HG03378 (cell line): ENCODE measurements around the gene CSKMT.
"Not testable (repeated sequence)": the region's sequence is repeated elsewhere in the genome, so short reads cannot be mapped to it uniquely, and the experiment has no call there.

Source experiments
- ATAC-seq: cut with Tn5 transposase; IDR thresholded peaks from one replicate; pipeline ENCODE4 v1.9.1; 2021; ENCODE audit warnings: mild to moderate bottlenecking, moderate library complexity; ENCODE audit not compliant: unreplicated experiment

CSKMT gene

GRCh38 chr11:62682518-62682917, 17.4 kb downstream of the CSKMT start:
- ATAC-seq: no peak

DNA sequence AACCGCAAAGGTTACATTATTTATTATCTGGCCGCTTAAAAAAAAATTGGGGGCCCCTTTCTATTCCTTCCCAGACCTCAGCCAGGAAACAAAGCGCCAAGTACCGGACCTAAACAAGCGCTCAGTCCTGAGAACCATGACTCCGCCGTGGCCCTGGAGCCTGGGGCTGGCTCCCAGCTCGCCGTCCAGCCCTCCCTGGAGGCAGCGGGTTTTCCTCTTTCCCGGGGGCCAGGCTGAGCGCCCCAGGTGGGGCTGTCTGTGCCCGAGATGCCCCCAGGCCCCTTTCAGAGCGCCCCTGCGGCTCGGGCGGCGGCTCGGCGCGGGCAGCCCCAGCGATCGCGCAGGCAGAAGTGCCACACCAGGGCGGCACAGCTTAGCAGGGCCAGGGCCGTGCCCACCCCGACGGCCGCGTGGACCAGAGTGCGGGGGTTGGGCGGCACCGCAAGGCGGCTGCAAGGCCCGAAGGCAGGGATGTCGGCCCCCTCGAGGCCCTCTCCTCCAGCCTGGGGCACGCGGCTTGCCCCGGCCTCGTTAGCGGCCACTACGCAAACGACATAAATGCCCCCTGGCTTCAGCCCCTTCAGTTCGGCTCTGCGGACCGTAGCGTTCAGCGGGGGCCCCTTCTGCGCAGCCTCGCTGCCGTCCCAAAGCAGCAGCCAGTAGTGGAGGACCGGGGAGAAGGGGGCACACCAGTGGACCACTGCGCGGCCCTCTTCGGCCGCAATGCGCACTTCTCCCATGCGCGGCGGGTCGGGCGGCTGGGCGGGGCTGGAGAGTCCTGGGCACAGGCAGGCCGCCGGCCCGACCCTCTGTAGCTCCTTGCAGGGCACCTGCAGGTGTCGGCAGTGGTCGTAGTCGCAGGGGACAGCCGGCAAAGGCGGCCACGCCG, 22.6 kb downstream of the CSKMT start:
- ATAC-seq: no peak

GRCh38 chr11:62688491-62688890, 23.4 kb downstream of the CSKMT start:
- ATAC-seq: no peak

DNA sequence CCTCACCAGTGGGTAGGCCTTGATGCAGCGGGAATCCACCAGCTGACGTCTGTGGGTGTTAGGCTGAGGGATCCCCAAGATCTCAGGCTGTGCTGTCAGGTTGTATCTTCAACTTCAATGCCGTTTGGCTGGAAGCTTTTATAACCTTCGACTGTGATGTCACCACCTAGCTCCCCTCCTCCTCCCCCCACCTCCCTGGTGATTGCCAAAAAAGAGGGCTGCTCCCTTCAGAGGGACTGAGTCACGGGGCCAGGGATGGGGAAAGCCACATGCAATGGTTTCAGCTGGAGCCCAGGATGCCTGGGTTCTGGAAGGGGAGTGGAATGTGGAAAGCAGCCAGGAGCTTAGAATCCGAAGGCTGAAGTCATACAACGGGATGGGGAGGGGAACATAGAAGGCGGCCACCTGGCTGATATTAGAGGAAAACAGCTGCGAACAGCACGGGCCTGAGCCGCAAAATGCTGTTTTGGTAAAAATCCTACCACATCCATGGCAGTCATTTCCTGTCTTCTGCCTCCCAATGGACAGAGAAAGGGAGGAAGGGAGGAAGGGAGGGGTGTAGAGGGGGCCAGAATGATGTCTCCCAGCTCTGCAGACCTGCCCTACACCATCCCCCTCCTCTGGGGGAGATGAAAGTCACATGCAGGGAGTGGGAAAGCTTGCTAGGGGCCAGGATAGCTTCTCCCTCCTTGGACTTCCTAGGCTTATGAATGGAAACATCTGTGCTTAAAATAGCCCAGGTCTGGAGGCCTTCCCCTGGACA, 24.5 kb downstream of the CSKMT start, which contains the start of gene LRRN4CL:
Gene LRRN4CL (minus strand): TSS at position 110 of the 763 bp plus-strand sequence. CDS start 1,022 bp downstream, outside the sequence.
- ATAC-seq: no peak

- ATAC-seq: not testable (repeated sequence)
These were observed 28.5 kb downstream of the CSKMT start for GRCh38 chr11:62693624-62694023.

- ATAC-seq: no peak
These were observed 29.5 kb downstream of the CSKMT start for GRCh38 chr11:62694455-62695167.

- no peak for ATAC-seq
These were observed 37.1 kb downstream of the CSKMT start for GRCh38 chr11:62702246-62702645.

DNA sequence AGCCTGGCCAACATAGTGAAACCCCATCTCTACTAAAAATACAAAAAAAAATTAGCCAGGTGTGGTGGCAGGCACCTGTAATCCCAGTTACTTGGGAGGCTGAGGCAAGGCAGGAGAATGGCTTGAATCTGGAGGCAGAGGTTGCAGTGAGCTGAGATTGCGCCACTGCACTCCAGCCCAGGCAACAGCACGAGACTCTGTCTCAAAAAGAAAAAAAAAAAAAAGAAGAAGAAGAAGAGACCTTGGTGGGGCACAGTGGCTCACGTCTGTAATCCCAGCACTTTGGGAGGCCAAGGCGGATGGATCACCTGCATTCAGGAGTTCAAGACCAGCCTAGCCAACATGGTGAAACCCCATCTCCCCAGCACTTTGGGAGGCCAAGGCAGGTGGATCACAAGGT, 38.8 kb downstream of the CSKMT start:
- not testable (repeated sequence) for ATAC-seq

- ATAC-seq: no peak
These were observed 40.3 kb downstream of the CSKMT start for GRCh38 chr11:62705413-62705812.

DNA sequence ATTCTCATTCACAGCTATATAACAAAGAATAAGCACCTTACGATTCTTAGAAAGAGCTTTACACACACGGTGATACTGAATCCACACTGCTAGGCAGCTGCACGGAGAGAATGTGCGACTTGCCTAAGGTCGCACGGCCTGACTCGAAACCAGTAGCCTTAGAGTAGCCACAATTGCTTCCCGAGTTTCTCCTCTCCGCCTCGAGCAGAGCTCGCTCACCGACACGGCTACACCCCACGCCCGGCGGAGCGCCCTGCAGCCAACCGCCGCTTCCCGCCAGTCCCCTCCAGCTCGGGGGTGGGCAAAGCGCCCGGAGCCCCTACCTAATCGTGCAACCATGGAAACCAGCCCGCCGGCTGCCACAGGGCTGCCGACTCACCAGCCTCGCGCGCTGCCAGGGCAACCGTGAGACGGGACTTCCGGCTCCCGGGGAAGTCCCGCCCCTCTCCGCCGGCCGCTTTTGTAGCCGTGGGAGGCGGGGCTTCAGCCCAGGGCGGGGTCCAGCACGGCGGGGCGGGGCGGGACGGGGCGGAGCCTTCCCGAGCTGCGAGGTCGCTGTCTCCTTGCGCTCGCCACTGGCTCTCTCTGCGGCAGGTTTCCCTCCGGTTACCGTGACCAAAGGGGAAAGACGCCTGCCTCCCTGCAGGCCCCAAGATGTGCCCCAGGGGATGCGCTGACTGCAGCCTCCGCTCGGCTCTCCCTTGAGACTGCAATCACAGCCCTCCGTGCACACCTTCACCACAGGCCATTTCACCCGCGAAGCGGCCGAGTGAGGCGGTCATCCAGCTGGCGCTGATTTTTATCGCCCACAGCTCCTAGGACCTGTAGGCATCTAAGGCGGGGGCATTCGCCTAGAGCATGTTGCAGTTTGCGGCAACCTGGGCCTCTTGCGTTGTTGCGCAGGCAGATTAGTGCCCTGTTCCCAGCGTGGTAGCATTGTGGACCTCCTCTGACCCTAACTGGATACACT, 41.1 kb downstream of the CSKMT start:
- ATAC-seq: no peak

DNA sequence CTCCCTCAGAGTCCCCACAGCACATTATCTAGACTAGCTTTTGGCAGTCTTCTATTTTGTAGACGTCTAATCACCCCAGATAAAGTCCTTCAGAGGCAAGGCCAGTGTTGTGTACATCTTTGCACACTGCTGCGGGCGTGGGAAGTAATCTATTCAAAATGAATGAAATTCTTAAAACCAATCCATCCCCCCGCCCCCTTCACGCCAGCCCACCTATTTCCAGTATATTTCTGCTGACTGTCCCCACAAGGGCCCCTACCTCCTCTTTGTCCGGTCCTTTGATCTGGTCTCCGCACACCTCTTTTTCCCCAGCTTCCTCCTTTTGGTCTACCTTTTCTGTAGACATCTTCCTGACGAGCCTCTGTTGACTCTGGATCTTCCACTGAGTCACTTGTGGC, 41.7 kb downstream of the CSKMT start:
- no peak for ATAC-seq

GRCh38 chr11:62707277-62707861, 42.3 kb downstream of the CSKMT start, which contains the start of the genes BSCL2 and GNG3:
Gene BSCL2 (minus strand): TSS chr11:62707424. CDS start chr11:62707195, 229 bp downstream.
Gene GNG3 (plus strand): TSS chr11:62707676. CDS start chr11:62708296, 620 bp downstream.
- no peak for ATAC-seq

DNA sequence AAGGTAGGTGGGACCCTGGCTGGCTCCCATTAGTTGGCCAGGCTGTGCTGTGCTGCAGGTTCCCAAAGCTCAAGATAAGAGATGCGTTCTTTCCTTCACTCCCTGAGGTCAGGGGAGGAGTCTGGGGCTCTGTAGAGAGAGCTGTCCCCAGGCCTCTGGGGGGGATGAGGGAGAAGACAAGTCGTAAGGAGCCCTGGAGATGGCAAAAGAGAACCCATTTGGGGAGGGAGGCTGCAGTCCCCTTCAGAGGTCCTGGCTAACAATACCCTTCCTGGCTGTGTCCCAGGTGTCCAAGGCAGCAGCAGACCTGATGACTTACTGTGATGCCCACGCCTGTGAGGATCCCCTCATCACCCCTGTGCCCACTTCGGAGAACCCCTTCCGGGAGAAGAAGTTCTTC, 43.3 kb downstream of the CSKMT start:
- ATAC-seq: no peak

DNA sequence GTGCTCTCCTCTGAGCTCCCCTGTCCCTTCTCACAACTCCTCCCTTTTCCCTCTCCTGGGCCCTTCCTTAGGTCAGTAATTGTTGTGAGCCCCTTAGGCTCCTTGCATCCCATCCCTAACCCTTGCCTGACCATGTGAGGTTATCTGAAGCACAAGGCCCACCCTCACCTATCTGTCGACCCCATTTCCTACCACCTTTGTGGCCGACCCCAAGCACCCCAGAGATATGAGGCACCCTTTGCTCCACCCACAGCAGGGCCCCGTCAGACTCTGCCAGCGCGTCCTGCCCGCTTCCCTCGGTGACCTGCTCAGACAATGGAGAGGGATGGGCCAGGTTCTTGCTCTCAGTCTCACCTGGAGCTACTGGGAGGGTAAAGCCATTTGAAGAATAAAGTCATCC, 43.7 kb downstream of the CSKMT start:
- ATAC-seq: no peak

- peak; percentile 61 for ATAC-seq
These were observed 44.3 kb downstream of the CSKMT start for GRCh38 chr11:62709247-62710000.

DNA sequence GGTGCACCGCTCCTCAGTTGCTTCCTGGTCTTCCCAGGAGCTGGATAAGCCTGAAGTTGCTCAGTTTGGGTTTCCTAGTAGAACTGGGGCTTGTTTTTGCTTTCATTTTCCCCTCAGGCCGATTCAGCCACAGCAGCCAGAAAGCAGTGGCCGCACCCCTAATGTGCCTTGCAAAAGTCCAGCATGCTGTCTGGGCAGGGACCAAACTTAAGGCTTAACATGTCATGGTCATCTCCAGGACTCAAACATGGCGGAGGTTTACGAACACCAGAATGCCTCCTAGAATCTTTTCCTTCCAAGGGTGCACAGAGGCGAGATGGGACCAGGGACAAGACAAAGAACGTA, 44.9 kb downstream of the CSKMT start:
- no peak for ATAC-seq

DNA sequence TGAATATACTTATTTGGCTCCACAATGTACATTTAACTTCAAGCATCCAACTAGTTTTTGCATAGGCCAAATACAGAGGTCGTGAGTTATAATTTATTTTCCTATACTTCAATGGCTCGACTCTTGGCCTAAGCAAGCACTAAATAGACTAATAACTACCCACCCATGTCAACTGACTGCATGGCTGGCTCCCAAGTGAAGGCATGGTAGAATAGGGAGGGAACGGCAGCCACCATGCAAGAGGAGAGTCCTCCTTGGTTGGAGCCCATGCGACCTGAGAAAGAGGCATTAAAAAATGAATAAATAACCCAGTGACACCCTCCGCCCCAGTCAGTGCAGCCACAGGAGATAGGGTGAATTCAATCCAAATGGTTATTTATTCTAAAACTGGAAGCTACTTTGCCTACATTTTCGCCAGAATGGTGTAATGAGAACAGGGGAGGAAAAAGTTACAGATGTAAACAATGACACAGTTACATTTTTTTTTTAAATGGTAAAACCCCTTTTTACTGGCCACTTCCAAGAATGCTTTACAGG, 47.2 kb downstream of the CSKMT start:
- ATAC-seq: no peak

DNA sequence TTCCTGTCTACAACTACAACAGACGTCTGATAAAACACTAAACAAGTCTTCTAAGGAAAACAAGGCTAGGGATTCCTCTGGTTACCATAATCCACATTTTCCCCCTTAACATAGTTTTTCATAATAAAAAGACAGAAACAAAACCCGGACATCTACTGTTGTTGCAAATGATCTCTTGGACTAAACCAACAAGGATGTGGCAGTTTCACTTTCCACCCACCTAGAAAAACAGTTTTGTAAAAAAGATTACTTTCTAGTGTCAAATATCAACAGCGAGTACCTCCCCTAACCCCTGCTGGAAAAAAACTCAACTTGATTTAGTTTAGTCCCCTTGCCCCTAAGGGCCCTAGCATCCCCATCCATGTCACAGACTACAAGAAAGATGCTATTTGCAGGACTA, 47.7 kb downstream of the CSKMT start:
- ATAC-seq: no peak

- no peak for ATAC-seq
These were observed 48.2 kb downstream of the CSKMT start for GRCh38 chr11:62713343-62713742.
